Uterus (tissue), 4 donors: ENCODE data around the gene TANGO6. TPM values are rescaled to one million over a fixed set of nuclear protein-coding genes. Genes with fewer than 3 reads are reported as not detected.

Experiments used
- DNase-seq, 2 donors: peaks; one replicate each; pipeline ENCODE4 v3.0.0-alpha.2; 2019 to 2020
- H3K27ac ChIP-seq, 2 donors: fragments of 200-600 bp; sonication (generic); 1 replicate in 1 of 2; 2 replicates in 1 of 2; pipeline ENCODE4 v1.5.1; 2016 to 2018
- H3K27me3 ChIP-seq, 2 donors: fragments of 200-600 bp; sonication (generic); one replicate each; pipeline ENCODE4 v1.5.1; 2018 to 2019; ENCODE audit warnings: control low read depth in 1 of 2
- H3K36me3 ChIP-seq, 2 donors: fragments of 200-600 bp; sonication (generic); one replicate each; pipeline ENCODE4 v1.5.1; 2019; ENCODE audit warnings: control low read depth in 1 of 2
- H3K4me1 ChIP-seq, 2 donors: fragments of 200-600 bp; sonication (generic); one replicate each; pipeline ENCODE4 v1.5.1; 2018 to 2019; ENCODE audit warnings: control low read depth in 1 of 2
- H3K4me3 ChIP-seq, 2 donors: fragments of 200-600 bp; sonication (generic); 1 replicate in 1 of 2; 2 replicates in 1 of 2; pipeline ENCODE4 v1.5.1; 2018 to 2019; ENCODE audit warnings: mild to moderate bottlenecking in 1 of 2
- H3K9me3 ChIP-seq, 2 donors: fragments of 200-600 bp; sonication (generic); one replicate each; pipeline ENCODE4 v1.5.1; 2019; ENCODE audit warnings: control low read depth in 1 of 2
- POLR2A ChIP-seq, 2 donors: fragments of 450-650 bp; IDR thresholded peaks; one replicate each; pipeline ENCODE4 v1.6.1; 2016; ENCODE audit warnings: antibody characterized with exemption in 2 of 2, mild to moderate bottlenecking in 1 of 2, moderate library complexity in 1 of 2
- intact Hi-C: fragments of 100-400 bp; cut with DNase I; formaldehyde crosslinking; loops from one replicate; pipeline ENCODE4 v1.15.1; 2023; ENCODE audit warnings: low total_unique reads
- total RNA-seq, 4 donors: library from RNA; depleted of rRNA in 3 of 4; stranded (reverse); fragments of >200 nt in 3 of 4; gene quantifications; one replicate each; pipeline versions ENCODE4 v1.1.0 to v1.2.4, GENCODE V29; 2014 to 2023
- TF ChIP-seq, protein P1 (sequence below), 4 experiments: fragments of 200-600 bp in 2 of 4; fragments of 450-650 bp in 2 of 4; sonication (generic) in 2 of 4; IDR thresholded peaks; one replicate each; pipeline ENCODE4 v1.5.1; 2016 to 2019; ENCODE audit warnings: antibody characterized with exemption in 4 of 4, mild to moderate bottlenecking in 2 of 4, moderate library complexity in 1 of 4
- donor health status: DM: yes; HTN: yes; CAD: no.

Gene TANGO6
- total RNA-seq, 4 donors from 2014 or later: 21.5 to 44.9 (median 37.5) TPM

GRCh38 chr16:68909099-68909733 lies 65.9 kb downstream of the TANGO6 start:
- intact Hi-C loops: no loop called here
- DNase-seq: no peak
- Histone ChIP-seq H3K36me3 (no peaks in the 10 kb centered on the region), H3K4me1 (no peaks in the 10 kb centered on the region), H3K27me3 (no peaks in the 10 kb centered on the region), H3K9me3 (no peaks in the 10 kb centered on the region), H3K4me3 (no peak overlapping the region), H3K27ac (no peak overlapping the region)
- TF ChIP-seq, protein P1, sequence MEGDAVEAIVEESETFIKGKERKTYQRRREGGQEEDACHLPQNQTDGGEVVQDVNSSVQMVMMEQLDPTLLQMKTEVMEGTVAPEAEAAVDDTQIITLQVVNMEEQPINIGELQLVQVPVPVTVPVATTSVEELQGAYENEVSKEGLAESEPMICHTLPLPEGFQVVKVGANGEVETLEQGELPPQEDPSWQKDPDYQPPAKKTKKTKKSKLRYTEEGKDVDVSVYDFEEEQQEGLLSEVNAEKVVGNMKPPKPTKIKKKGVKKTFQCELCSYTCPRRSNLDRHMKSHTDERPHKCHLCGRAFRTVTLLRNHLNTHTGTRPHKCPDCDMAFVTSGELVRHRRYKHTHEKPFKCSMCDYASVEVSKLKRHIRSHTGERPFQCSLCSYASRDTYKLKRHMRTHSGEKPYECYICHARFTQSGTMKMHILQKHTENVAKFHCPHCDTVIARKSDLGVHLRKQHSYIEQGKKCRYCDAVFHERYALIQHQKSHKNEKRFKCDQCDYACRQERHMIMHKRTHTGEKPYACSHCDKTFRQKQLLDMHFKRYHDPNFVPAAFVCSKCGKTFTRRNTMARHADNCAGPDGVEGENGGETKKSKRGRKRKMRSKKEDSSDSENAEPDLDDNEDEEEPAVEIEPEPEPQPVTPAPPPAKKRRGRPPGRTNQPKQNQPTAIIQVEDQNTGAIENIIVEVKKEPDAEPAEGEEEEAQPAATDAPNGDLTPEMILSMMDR (IDR thresholded peaks at IDR 0.05): no peak
- TF ChIP-seq POLR2A (IDR thresholded peaks at IDR 0.05): no peak

DNA sequence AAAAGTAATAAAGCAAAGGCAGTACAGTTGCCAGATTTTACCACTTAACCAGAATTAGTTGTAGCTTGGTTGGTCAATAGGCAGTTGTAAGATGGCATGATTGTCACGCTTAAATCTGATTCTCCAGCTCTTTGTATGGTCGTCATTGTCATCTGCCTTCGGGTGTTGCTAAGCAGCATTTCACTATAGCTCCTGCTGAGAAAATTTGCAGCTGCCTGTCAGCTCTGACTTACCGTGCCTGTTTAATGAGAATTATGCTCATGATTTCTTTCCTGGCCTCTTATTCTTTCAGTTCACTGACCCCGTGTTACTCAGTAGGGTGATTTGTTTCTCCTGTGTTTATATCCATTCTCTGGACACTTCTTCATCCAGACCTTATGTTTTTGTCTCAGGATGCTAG lies 66.7 kb downstream of the TANGO6 start:
- intact Hi-C loops: no loop called here
- Histone ChIP-seq H3K36me3 (no peaks in the 10 kb centered on the region), H3K27me3 (no peaks in the 10 kb centered on the region), H3K27ac (no peak overlapping the region), H3K9me3 (no peaks in the 10 kb centered on the region), H3K4me1 (no peaks in the 10 kb centered on the region), H3K4me3 (no peak overlapping the region)
- DNase-seq: no peak
- TF ChIP-seq POLR2A (IDR thresholded peaks at IDR 0.05): no peak
- TF ChIP-seq, protein P1 (IDR thresholded peaks at IDR 0.05): no peak

GRCh38 chr16:68915589-68915988 lies 72.3 kb downstream of the TANGO6 start:
- H3K27ac ChIP-seq: no peak overlapping the region
- H3K4me3 ChIP-seq: no peak overlapping the region
- no peak for DNase-seq
- TF ChIP-seq POLR2A (IDR thresholded peaks at IDR 0.05): no peak
- TF ChIP-seq, protein P1 (IDR thresholded peaks at IDR 0.05): no peak
- no peaks in the 10 kb centered on the region for H3K4me1 ChIP-seq
- intact Hi-C loops: no loop called here
- no peaks in the 10 kb centered on the region for H3K36me3 ChIP-seq
- H3K27me3 ChIP-seq: no peaks in the 10 kb centered on the region
- no peaks in the 10 kb centered on the region for H3K9me3 ChIP-seq

- no peaks in the 10 kb centered on the region for H3K36me3 ChIP-seq
- intact Hi-C loops: no loop called here
- H3K27me3 ChIP-seq: no peaks in the 10 kb centered on the region
- TF ChIP-seq, protein P1 (IDR thresholded peaks at IDR 0.05): no peak
- no peak for TF ChIP-seq POLR2A (IDR thresholded peaks at IDR 0.05)
- DNase-seq: no peak
- no peaks in the 10 kb centered on the region for H3K4me1 ChIP-seq
- H3K4me3 ChIP-seq: no peak overlapping the region
- no peak overlapping the region for H3K27ac ChIP-seq
- H3K9me3 ChIP-seq: no peaks in the 10 kb centered on the region
Measured at GRCh38 chr16:68917541-68917940, 74.2 kb downstream of the TANGO6 start.

- intact Hi-C loops: no loop called here
- no peak overlapping the region for H3K27ac ChIP-seq
- no peak for DNase-seq
- no peak for TF ChIP-seq POLR2A (IDR thresholded peaks at IDR 0.05)
- TF ChIP-seq, protein P1 (IDR thresholded peaks at IDR 0.05): no peak
- no peaks in the 10 kb centered on the region for H3K36me3 ChIP-seq
- H3K4me3 ChIP-seq: no peak overlapping the region
- no peaks in the 10 kb centered on the region for H3K27me3 ChIP-seq
- no peaks in the 10 kb centered on the region for H3K9me3 ChIP-seq
- no peaks in the 10 kb centered on the region for H3K4me1 ChIP-seq
Measured at GRCh38 chr16:68920349-68920748, 77.0 kb downstream of the TANGO6 start.
